HCT116 (cell line): ENCODE data around the gene SLFN11. TPM values are rescaled to one million over a fixed set of nuclear protein-coding genes. Genes with fewer than 3 reads are reported as not detected.

Experiments used
- ATAC-seq: fragments of 200-7000 bp; cut with Tn5 transposase; 2 replicates; pipeline ENCODE4 v1.9.1; 2020; ENCODE audit warnings: mild to moderate bottlenecking, moderate library complexity
- BruUV-seq: library from RNA; stranded (reverse); fragments of 400-500 nt; replicated peaks from 2 replicates; lab custom pipeline; 2021; lab: Mats Ljungman, UMichigan
- CTCF ChIA-PET: fragments of 300-600 bp; sonication (Branson Sonifier 250); formaldehyde crosslinking; loops from one replicate; lab custom pipeline; 2021; ENCODE audit warnings: antibody characterized with exemption; lab: Charles Lee
- POLR2A ChIA-PET: fragments of 300-600, 350-600 bp; sonication (Branson Sonifier 250); formaldehyde crosslinking; loops from one replicate; lab custom pipeline; 2021; ENCODE audit warnings: antibody characterized with exemption; lab: Charles Lee
- RAD21 ChIA-PET, 2 experiments: fragments of 300-600 bp; sonication (Branson Sonifier 250); formaldehyde crosslinking; loops; one replicate each; lab custom pipeline; 2023; ENCODE audit warnings: low total read pairs in 2 of 2; ENCODE audit not compliant: uncharacterized antibody in 2 of 2, unreplicated experiment in 2 of 2, low non-redundant PET in 1 of 2; lab: Charles Lee
- DNase-seq: peaks from one replicate; pipeline ENCODE4 v3.0.0-alpha.2; 2010; ENCODE audit warnings: low read depth, low spot score
- H2AFZ ChIP-seq: fragments of 200-600 bp; shearing (Covaris generic), sonication (generic); 2 replicates; pipeline ENCODE4 v1.6.1; 2017; ENCODE audit warnings: low read depth, mixed run types, mixed read lengths, antibody characterized with exemption, low read length; ENCODE audit not compliant: poor library complexity, severe bottlenecking
- H3K27ac ChIP-seq: 2 replicates; pipeline ENCODE4 v1.5.1; 2012; ENCODE audit warnings: low read depth, low read length
- H3K27me3 ChIP-seq: fragments of 200-600 bp; sonication (generic); 2 replicates; pipeline ENCODE4 v1.6.1; 2016; ENCODE audit warnings: mixed run types, low read length, mixed read lengths; ENCODE audit not compliant: insufficient read depth
- H3K36me3 ChIP-seq, 2 experiments: fragments of 200-500 bp in 1 of 2; fragments of 200-600 bp in 1 of 2; sonication (Bioruptor generic) in 1 of 2; sonication (generic) in 1 of 2; 2 replicates each; pipeline versions ENCODE4 v1.5.1 to v1.6.1; 2014 to 2016; ENCODE audit warnings: low read length in 2 of 2, inconsistent platforms in 1 of 2, mixed read lengths in 1 of 2, mixed run types in 1 of 2; ENCODE audit not compliant: insufficient read depth in 2 of 2, control insufficient read depth in 1 of 2
- H3K4me1 ChIP-seq, 2 experiments: fragments of 200-600 bp in 1 of 2; sonication (generic) in 1 of 2; 2 replicates each; pipeline versions ENCODE4 v1.5.1 to v1.6.1; 2012 to 2017; ENCODE audit warnings: low read length in 2 of 2, inconsistent platforms in 1 of 2, mild to moderate bottlenecking in 1 of 2, mixed read lengths in 1 of 2, mixed run types in 1 of 2, moderate library complexity in 1 of 2; ENCODE audit not compliant: insufficient read depth in 2 of 2, control insufficient read depth in 1 of 2
- H3K4me2 ChIP-seq: fragments of 200-600 bp; sonication (generic); 2 replicates; pipeline ENCODE4 v1.6.1; 2017; ENCODE audit warnings: mixed run types, low read length, mixed read lengths
- H3K4me3 ChIP-seq, 2 experiments: fragments of 200-600 bp in 1 of 2; sonication (generic) in 1 of 2; replicated peaks in 1 of 2; 2 replicates each; pipeline ENCODE4 v1.5.1; 2011 to 2016; ENCODE audit warnings: low read length in 2 of 2, control low read depth in 1 of 2, low read depth in 1 of 2, mild to moderate bottlenecking in 1 of 2, mixed read lengths in 1 of 2, mixed run types in 1 of 2
- H3K79me2 ChIP-seq: fragments of 200-600 bp; sonication (generic); 2 replicates; pipeline ENCODE4 v1.6.1; 2017; ENCODE audit warnings: mild to moderate bottlenecking, mixed run types, low read length, moderate library complexity, mixed read lengths; ENCODE audit not compliant: insufficient read depth
- H3K9ac ChIP-seq: fragments of 200-600 bp; sonication (generic); 2 replicates; pipeline ENCODE4 v1.6.1; 2016; ENCODE audit warnings: low read length, mixed read lengths
- H3K9me2 ChIP-seq: fragments of 200-600 bp; sonication (generic), shearing (Covaris generic); 2 replicates; pipeline ENCODE4 v1.6.1; 2017; ENCODE audit warnings: mixed run types, mild to moderate bottlenecking, moderate library complexity; ENCODE audit not compliant: insufficient read depth
- H3K9me3 ChIP-seq, 2 experiments: fragments of 200-500 bp in 1 of 2; fragments of 200-600 bp in 1 of 2; sonication (Bioruptor generic) in 1 of 2; sonication (generic) in 1 of 2; 2 replicates each; pipeline ENCODE4 v1.6.1; 2014 to 2017; ENCODE audit warnings: low read length in 2 of 2, mixed read lengths in 2 of 2, inconsistent platforms in 1 of 2, low read depth in 1 of 2, mild to moderate bottlenecking in 1 of 2, mixed run types in 1 of 2, moderate library complexity in 1 of 2; ENCODE audit not compliant: control insufficient read depth in 1 of 2, insufficient read depth in 1 of 2
- H4K20me1 ChIP-seq: fragments of 200-600 bp; sonication (generic), shearing (Covaris generic); 2 replicates; pipeline ENCODE4 v1.6.1; 2017; ENCODE audit warnings: mixed run types, mild to moderate bottlenecking, moderate library complexity; ENCODE audit not compliant: insufficient read depth
- CTCF ChIP-seq, 3 experiments: fragments of 200-600 bp in 1 of 3; sonication (generic) in 1 of 3; IDR thresholded peaks in 2 of 3; conservative IDR thresholded peaks in 1 of 3; 2 replicates each; pipeline ENCODE4 v1.5.1; 2012 to 2017; ENCODE audit warnings: low read depth in 2 of 3, low read length in 2 of 3, antibody characterized with exemption in 1 of 3, borderline replicate concordance in 1 of 3, control low read depth in 1 of 3, mild to moderate bottlenecking in 1 of 3, mixed read lengths in 1 of 3, mixed run types in 1 of 3, moderate library complexity in 1 of 3; ENCODE audit not compliant: insufficient read depth in 1 of 3
- EZH2phosphoT487 ChIP-seq: fragments of 200-600 bp; IDR thresholded peaks from 2 replicates; pipeline ENCODE4 v1.6.1; 2018; ENCODE audit warnings: antibody characterized with exemption, borderline replicate concordance
- RAD21 ChIP-seq: IDR thresholded peaks from 2 replicates; pipeline ENCODE4 v1.6.1; 2012; ENCODE audit warnings: low read depth, mild to moderate bottlenecking
- YY1 ChIP-seq: IDR thresholded peaks from 2 replicates; pipeline ENCODE4 v1.6.1; 2011; ENCODE audit warnings: low read length, low read depth, moderate library complexity, mild to moderate bottlenecking; ENCODE audit not compliant: insufficient replicate concordance; ENCODE audit errors: extremely low read depth
- intact Hi-C: fragments of 100-400 bp; cut with micrococcal nuclease; formaldehyde crosslinking; loops from 2 replicates; pipeline ENCODE4 v1.10.0; 2022
- total RNA-seq: library from RNA; stranded (reverse); gene quantifications from one replicate; pipeline ENCODE4 v1.2.1, GENCODE V29; 2021; ENCODE audit not compliant: unreplicated experiment

SLFN11 gene
- total RNA-seq, 1 experiment from 2014 or later, result not detected

- TF ChIP-seq CTCF (IDR thresholded peaks at IDR 0.05 in 2 of 3, conservative IDR thresholded peaks at IDR 0.05 in 1 of 3; ENCODE audit: borderline replicate concordance in 1 of 3, insufficient read depth in 1 of 3, low read depth in 2 of 3, low read length in 2 of 3) (peak; percentile 70 to 83 (median 74)), EZH2phosphoT487 (no peak), YY1 (no peak), RAD21 (peak; percentile 75)
- Histone ChIP-seq H3K27me3 (0 out of 2 replicates have a peak, but pooled peaks cover 9% of the 10 kb centered on the region), H3K27ac (no peak overlapping the region), H2AFZ (no peak overlapping the region), H3K9ac (no peak overlapping the region), H3K36me3 (no peaks in the 10 kb centered on the region), H3K4me2 (no peak overlapping the region), H3K9me3 (no peaks in the 10 kb centered on the region), H3K4me3 (no peak overlapping the region), H3K79me2 (no peaks in the 10 kb centered on the region), H3K4me1 (peaks cover 5 to 9% of the 10 kb centered on the region in 2 experiments; a peak in 3 of 4 replicates), H4K20me1 (no peaks in the 10 kb centered on the region), H3K9me2 (no peaks in the 10 kb centered on the region)
- CTCF ChIA-PET, result interaction anchor here (1.1 to 4.1 kb wide), 8 partner anchors 13 to 434 kb away, joined by 3 to 37 read pairs (median 5); no protein-coding TSS in a partner anchor
- peak; percentile 98 for ATAC-seq
- intact Hi-C loops, result loop anchor here (1.0 to 10.0 kb wide), 4 partner anchors 138 to 434 kb away; no protein-coding TSS in a partner anchor
- peak; percentile 37 for DNase-seq
- RAD21 ChIA-PET, result interaction anchor here in 1 of 2 experiments (0.9 kb wide), 1 partner anchor 220 kb away, joined by 4 read pairs; no protein-coding TSS in a partner anchor
- POLR2A ChIA-PET, result no interaction called here
- no TSS peak for BruUV-seq
These were observed 60.4 kb downstream of the SLFN11 start for GRCh38 chr17:35312790-35313711.
